Hepatocyte (in vitro differentiated cells): ENCODE data around the gene PTPMT1. TPM values are rescaled to one million over a fixed set of nuclear protein-coding genes. Genes with fewer than 3 reads are reported as not detected.

Experiments
- DNase-seq: peaks from one replicate; pipeline ENCODE4 v3.0.0-alpha.2; 2016; ENCODE audit warnings: low spot score
- H2AFZ ChIP-seq: fragments of 200-600 bp; sonication (generic); 2 replicates; pipeline ENCODE4 v1.6.0; 2016; ENCODE audit warnings: antibody characterized with exemption, mild to moderate bottlenecking
- H3K27ac ChIP-seq: fragments of 200-600 bp; sonication (generic); 2 replicates; pipeline ENCODE4 v1.5.1; 2016; ENCODE audit warnings: mild to moderate bottlenecking
- H3K27me3 ChIP-seq: fragments of 200-600 bp; sonication (generic); 2 replicates; pipeline ENCODE4 v1.6.1; 2016
- H3K36me3 ChIP-seq: fragments of 200-600 bp; sonication (generic); replicated peaks from 2 replicates; pipeline ENCODE4 v1.5.1; 2016; ENCODE audit warnings: low read depth; ENCODE audit not compliant: insufficient read depth
- H3K4me1 ChIP-seq: fragments of 200-600 bp; sonication (generic); 2 replicates; pipeline ENCODE4 v1.5.1; 2016; ENCODE audit warnings: mild to moderate bottlenecking, moderate library complexity; ENCODE audit not compliant: insufficient read depth
- H3K4me2 ChIP-seq: fragments of 200-600 bp; sonication (generic); 2 replicates; pipeline ENCODE4 v1.6.0; 2016
- H3K4me3 ChIP-seq: fragments of 200-600 bp; sonication (generic); 2 replicates; pipeline ENCODE4 v1.5.1; 2016; ENCODE audit warnings: mild to moderate bottlenecking
- H3K79me2 ChIP-seq: fragments of 200-600 bp; sonication (generic); 2 replicates; pipeline ENCODE4 v1.6.0; 2017; ENCODE audit warnings: mild to moderate bottlenecking
- H3K9me2 ChIP-seq: fragments of 200-600 bp; sonication (generic); replicated peaks from 2 replicates; pipeline ENCODE4 v1.6.0; 2017; ENCODE audit warnings: mild to moderate bottlenecking; ENCODE audit not compliant: insufficient read depth
- H3K9me3 ChIP-seq: fragments of 200-600 bp; sonication (generic); 2 replicates; pipeline ENCODE4 v1.5.1; 2016; ENCODE audit warnings: low read depth, mild to moderate bottlenecking
- H4K20me1 ChIP-seq: fragments of 200-600 bp; sonication (generic); 2 replicates; pipeline ENCODE4 v1.6.0; 2016; ENCODE audit warnings: mild to moderate bottlenecking; ENCODE audit not compliant: insufficient read depth, poor library complexity, severe bottlenecking
- CTCF ChIP-seq: fragments of 200-600 bp; sonication (generic); IDR thresholded peaks from 2 replicates; pipeline ENCODE4 v1.5.1; 2016; ENCODE audit warnings: antibody characterized with exemption, mild to moderate bottlenecking; ENCODE audit not compliant: poor library complexity
- EZH2 ChIP-seq: fragments of 200-600 bp; sonication (generic); IDR thresholded peaks from 2 replicates; pipeline ENCODE4 v1.6.1; 2016; ENCODE audit warnings: antibody characterized with exemption, mild to moderate bottlenecking, borderline replicate concordance
- EZH2phosphoT487 ChIP-seq: fragments of 200-600 bp; sonication (generic); IDR thresholded peaks from one replicate; pipeline ENCODE4 v1.6.1; 2018; ENCODE audit warnings: antibody characterized with exemption, mild to moderate bottlenecking, low read depth, moderate library complexity; ENCODE audit not compliant: unreplicated experiment, severe bottlenecking
- WGBS: methylation state at CpG from one replicate; pipeline ENCODE4 v1.1.6; 2016; ENCODE audit warnings: low lambda C conversion rate; ENCODE audit errors: missing lambda C conversion rate; 5-methylcytosine and 5-hydroxymethylcytosine counted together
- polyA plus RNA-seq: library from polyadenylated mRNA; unstranded; fragments of >200 nt; fragmentation: Nextera tagmentation; extraction: Ambion mirVana; gene quantifications from 2 replicates; pipeline ENCODE4 v1.2.1, GENCODE V29; 2016
- small RNA-seq: library from RNA; depleted of rRNA; stranded (forward); fragments of <200 nt; gene quantifications from one replicate; pipeline ENCODE3, GENCODE V24; 2014
- total RNA-seq: library from RNA; depleted of rRNA; stranded (reverse); fragments of >200 nt; gene quantifications from 2 replicates; pipeline ENCODE4 v1.2.3, GENCODE V29; 2014

Gene PTPMT1
- total and polyA plus RNA-seq, 2 experiments from 2014 or later, result 108 to 112 TPM

DNA sequence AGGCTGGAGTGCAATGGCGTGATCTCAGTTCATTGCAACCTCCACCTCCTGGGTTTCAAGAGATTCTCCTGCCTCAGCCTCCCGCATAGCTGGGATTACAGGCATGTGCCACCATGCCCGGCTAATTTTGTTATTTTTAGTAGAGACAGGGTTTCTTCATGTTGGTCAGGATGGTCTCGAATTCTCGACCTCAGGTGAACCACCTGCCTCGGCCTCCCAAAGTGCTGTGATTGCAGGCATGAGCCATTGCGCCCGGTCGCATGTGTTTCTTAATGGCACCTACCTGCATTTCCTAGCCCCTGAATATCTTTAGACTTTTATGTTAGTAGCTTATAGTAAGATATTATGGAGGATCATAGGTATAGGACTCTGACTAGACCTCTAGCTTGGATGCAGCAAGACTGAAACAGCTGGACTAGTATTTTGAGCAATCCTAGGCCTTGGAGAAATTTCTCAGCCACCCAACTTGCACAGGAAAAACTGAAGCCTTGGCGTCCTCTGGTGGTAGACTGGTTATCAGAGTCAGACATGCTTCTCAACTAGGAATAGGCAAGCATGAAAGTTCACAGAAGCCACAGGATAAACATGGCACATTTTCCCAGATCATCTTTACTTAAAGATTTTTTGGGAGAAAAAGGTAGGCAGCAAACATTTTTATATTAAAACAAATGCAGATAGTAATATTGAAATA lies 51.5 kb downstream of the PTPMT1 start:
- no peaks in the 10 kb centered on the region for H3K9me3 ChIP-seq
- no peak overlapping the region for H3K4me2 ChIP-seq
- peaks cover 2% of the 10 kb centered on the region for H3K36me3 ChIP-seq
- 88% methylated on average over 10 of the region's 10 CpGs for WGBS
- H2AFZ ChIP-seq, result no peak overlapping the region
- H3K79me2 ChIP-seq, result no peaks in the 10 kb centered on the region
- H3K27me3 ChIP-seq, result no peaks in the 10 kb centered on the region
- no peak for TF ChIP-seq EZH2phosphoT487
- peak; percentile 65 for TF ChIP-seq CTCF
- TF ChIP-seq EZH2, result no peak
- no peak overlapping the region for H3K27ac ChIP-seq
- H4K20me1 ChIP-seq, result no peaks in the 10 kb centered on the region
- H3K9me2 ChIP-seq, result no peaks in the 10 kb centered on the region
- H3K4me1 ChIP-seq, result no peaks in the 10 kb centered on the region
- H3K4me3 ChIP-seq, result no peak overlapping the region
- DNase-seq, result peak; percentile 52

DNA sequence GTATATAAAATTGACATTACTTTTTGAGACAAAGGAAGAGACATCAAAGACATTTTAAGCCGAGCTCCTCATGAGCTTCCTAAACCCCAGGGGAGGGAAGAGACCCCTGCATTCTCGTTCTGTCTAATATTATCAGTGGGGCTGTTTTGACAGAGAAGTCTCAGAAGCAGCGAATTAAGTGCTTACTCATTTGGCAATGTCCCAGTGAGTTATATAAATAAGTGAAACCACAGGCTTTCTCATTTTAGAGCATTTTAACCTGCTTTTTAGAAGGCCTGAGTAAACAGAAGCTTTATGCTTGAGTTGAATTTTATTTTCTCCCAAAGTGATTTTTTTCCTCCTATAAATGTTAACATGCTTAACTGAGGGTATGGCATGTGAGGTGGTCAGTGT lies 52.0 kb downstream of the PTPMT1 start:
- H2AFZ ChIP-seq, result no peak overlapping the region
- no peaks in the 10 kb centered on the region for H4K20me1 ChIP-seq
- H3K4me2 ChIP-seq, result no peak overlapping the region
- H3K9me3 ChIP-seq, result no peaks in the 10 kb centered on the region
- TF ChIP-seq EZH2 (no peak), CTCF (no peak), EZH2phosphoT487 (no peak)
- no peak overlapping the region for H3K27ac ChIP-seq
- peaks cover 2% of the 10 kb centered on the region for H3K36me3 ChIP-seq
- no peak for DNase-seq
- no peaks in the 10 kb centered on the region for H3K9me2 ChIP-seq
- no peaks in the 10 kb centered on the region for H3K4me1 ChIP-seq
- no peaks in the 10 kb centered on the region for H3K79me2 ChIP-seq
- no peak overlapping the region for H3K4me3 ChIP-seq
- WGBS, result 66% methylated on average over 3 of the region's 3 CpGs
- no peaks in the 10 kb centered on the region for H3K27me3 ChIP-seq

DNA sequence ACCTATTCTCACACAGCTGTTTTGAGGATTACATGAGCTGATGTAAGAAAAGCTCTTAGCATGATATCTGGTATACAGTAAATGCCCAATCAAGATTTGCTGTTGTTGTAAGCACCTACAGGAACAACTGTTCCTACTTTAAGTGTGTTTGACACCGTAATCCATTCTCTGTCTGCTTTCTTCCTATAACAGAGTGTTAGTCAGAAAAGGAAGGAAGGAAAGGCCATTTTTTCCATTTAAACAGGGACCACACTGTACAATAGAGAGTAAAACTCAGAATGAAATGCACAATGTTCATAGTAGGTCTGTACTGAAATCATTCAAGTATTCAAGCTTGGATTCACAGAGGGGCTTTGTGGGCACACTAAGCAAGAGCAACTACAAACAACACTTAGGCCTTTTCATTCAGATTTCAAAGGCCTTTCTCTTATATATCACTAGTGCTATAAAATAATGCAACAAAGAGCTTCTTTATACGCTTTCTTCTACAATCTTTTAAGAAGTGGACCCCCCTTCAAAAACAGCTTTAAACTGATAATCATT lies 55.5 kb downstream of the PTPMT1 start:
- no peak overlapping the region for H2AFZ ChIP-seq
- H3K4me2 ChIP-seq, result no peak overlapping the region
- H3K27ac ChIP-seq, result no peak overlapping the region
- H3K9me2 ChIP-seq, result no peaks in the 10 kb centered on the region
- H3K4me3 ChIP-seq, result no peak overlapping the region
- no peak for DNase-seq
- no peaks in the 10 kb centered on the region for H3K4me1 ChIP-seq
- peaks cover 2% of the 10 kb centered on the region for H3K36me3 ChIP-seq
- no peaks in the 10 kb centered on the region for H4K20me1 ChIP-seq
- 96% methylated on average over 2 of the region's 2 CpGs for WGBS
- H3K79me2 ChIP-seq, result no peaks in the 10 kb centered on the region
- TF ChIP-seq EZH2, result no peak
- TF ChIP-seq CTCF, result no peak
- TF ChIP-seq EZH2phosphoT487, result no peak
- H3K27me3 ChIP-seq, result no peaks in the 10 kb centered on the region
- H3K9me3 ChIP-seq, result no peaks in the 10 kb centered on the region

Small RNAs within 50 kb of the gene (small RNA-seq; reads per million reads assigned to genes)
- gene RN7SL652P (not detected), gene RNU5E-10P (not detected)

Other genes starting within 250 kb of the PTPMT1 start
- 0.68 and 1.4 TPM in 2 replicates for gene MYBPC3, start 212.9 kb upstream of the PTPMT1 start, total RNA-seq
- 0.51 and 0.75 TPM in 2 replicates for gene MYBPC3, start 212.9 kb upstream of the PTPMT1 start, polyA plus RNA-seq
- gene SPI1, start 187.1 kb upstream of the PTPMT1 start, total RNA-seq, result 0.13 and 1.1 TPM in 2 replicates
- gene SPI1, start 187.1 kb upstream of the PTPMT1 start, polyA plus RNA-seq, result 2.0 and 3.3 TPM in 2 replicates
- gene SLC39A13, start 157.0 kb upstream of the PTPMT1 start, total RNA-seq, result 60.8 and 72.3 TPM in 2 replicates
- gene SLC39A13, start 157.0 kb upstream of the PTPMT1 start, polyA plus RNA-seq, result 118 and 119 TPM in 2 replicates
- gene PSMC3, start 139.2 kb upstream of the PTPMT1 start, total RNA-seq, result 95.8 and 103 TPM in 2 replicates
- 142 and 159 TPM in 2 replicates for gene PSMC3, start 139.2 kb upstream of the PTPMT1 start, polyA plus RNA-seq
- 0.44 TPM in 1 of 2 replicates, not detected in the other for gene RAPSN, start 116.5 kb upstream of the PTPMT1 start, total RNA-seq
- gene RAPSN, start 116.5 kb upstream of the PTPMT1 start, polyA plus RNA-seq, result 0.34 and 0.46 TPM in 2 replicates
- 82.7 and 84.6 TPM in 2 replicates for gene CELF1, start 12.5 kb upstream of the PTPMT1 start, total RNA-seq
- 59.1 and 70.3 TPM in 2 replicates for gene CELF1, start 12.5 kb upstream of the PTPMT1 start, polyA plus RNA-seq
- 18.0 and 18.2 TPM in 2 replicates for gene KBTBD4, start 13.4 kb downstream of the PTPMT1 start, total RNA-seq
- gene KBTBD4, start 13.4 kb downstream of the PTPMT1 start, polyA plus RNA-seq, result 13.1 and 14.6 TPM in 2 replicates
- gene NDUFS3, start 13.5 kb downstream of the PTPMT1 start, total RNA-seq, result 65.8 and 92.6 TPM in 2 replicates
- gene NDUFS3, start 13.5 kb downstream of the PTPMT1 start, polyA plus RNA-seq, result 107 and 125 TPM in 2 replicates
- gene FAM180B, start 21.1 kb downstream of the PTPMT1 start, total RNA-seq, result 0.50 TPM in 1 of 2 replicates, not detected in the other
- gene FAM180B, start 21.1 kb downstream of the PTPMT1 start, polyA plus RNA-seq, result not detected in 2 replicates
- gene C1QTNF4, start 28.8 kb downstream of the PTPMT1 start, total RNA-seq, result 0.32 and 0.73 TPM in 2 replicates
- 0.50 and 1.0 TPM in 2 replicates for gene C1QTNF4, start 28.8 kb downstream of the PTPMT1 start, polyA plus RNA-seq
- 91.8 and 96.1 TPM in 2 replicates for gene MTCH2, start 77.0 kb downstream of the PTPMT1 start, total RNA-seq
- gene MTCH2, start 77.0 kb downstream of the PTPMT1 start, polyA plus RNA-seq, result 130 and 171 TPM in 2 replicates
- gene AGBL2, start 149.8 kb downstream of the PTPMT1 start, total RNA-seq, result 2.0 and 2.3 TPM in 2 replicates
- gene AGBL2, start 149.8 kb downstream of the PTPMT1 start, polyA plus RNA-seq, result 2.0 and 5.8 TPM in 2 replicates
- 43.9 and 56.7 TPM in 2 replicates for gene FNBP4, start 201.7 kb downstream of the PTPMT1 start, total RNA-seq
- gene FNBP4, start 201.7 kb downstream of the PTPMT1 start, polyA plus RNA-seq, result 41.6 and 48.7 TPM in 2 replicates